Thyroid gland (tissue), 4 donors: ENCODE measurements around the gene LRRC38.

Experiments
- POLR2A ChIP-seq, 2 donors: fragments of 450-650 bp; IDR thresholded peaks; one replicate each; pipeline ENCODE4 v1.6.1; 2017; ENCODE audit warnings: antibody characterized with exemption in 2 of 2, mild to moderate bottlenecking in 2 of 2, moderate library complexity in 1 of 2
- TF ChIP-seq, protein P1 (sequence below), 6 experiments: fragments of 200-600 bp in 3 of 6; fragments of 450-650 bp in 3 of 6; sonication (generic) in 3 of 6; IDR thresholded peaks; one replicate each; pipeline ENCODE4 v1.5.1; 2016 to 2019; ENCODE audit warnings: antibody characterized with exemption in 6 of 6, mild to moderate bottlenecking in 2 of 6, inconsistent platforms in 1 of 6, moderate library complexity in 1 of 6

DNA sequence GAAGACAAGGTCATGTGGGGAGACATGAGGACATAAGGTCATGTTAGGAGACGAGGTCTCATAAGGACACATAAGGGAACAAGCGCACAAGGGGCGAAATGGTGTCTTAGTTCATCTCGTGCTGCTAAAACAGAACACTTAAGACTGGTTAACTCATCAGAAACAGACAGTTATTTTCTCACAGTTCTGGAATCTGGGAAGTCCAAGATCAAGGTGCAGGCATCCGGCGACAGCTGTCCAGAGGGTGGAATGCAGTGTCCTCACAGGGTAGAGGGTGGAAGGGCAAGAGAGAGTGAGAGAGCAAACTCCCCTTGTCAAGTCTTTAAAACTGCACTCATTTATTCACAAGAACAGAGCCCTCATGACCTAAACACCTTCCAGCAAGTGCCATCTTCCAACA is 35.2 kb upstream of the LRRC38 start:
- TF ChIP-seq, protein P1, sequence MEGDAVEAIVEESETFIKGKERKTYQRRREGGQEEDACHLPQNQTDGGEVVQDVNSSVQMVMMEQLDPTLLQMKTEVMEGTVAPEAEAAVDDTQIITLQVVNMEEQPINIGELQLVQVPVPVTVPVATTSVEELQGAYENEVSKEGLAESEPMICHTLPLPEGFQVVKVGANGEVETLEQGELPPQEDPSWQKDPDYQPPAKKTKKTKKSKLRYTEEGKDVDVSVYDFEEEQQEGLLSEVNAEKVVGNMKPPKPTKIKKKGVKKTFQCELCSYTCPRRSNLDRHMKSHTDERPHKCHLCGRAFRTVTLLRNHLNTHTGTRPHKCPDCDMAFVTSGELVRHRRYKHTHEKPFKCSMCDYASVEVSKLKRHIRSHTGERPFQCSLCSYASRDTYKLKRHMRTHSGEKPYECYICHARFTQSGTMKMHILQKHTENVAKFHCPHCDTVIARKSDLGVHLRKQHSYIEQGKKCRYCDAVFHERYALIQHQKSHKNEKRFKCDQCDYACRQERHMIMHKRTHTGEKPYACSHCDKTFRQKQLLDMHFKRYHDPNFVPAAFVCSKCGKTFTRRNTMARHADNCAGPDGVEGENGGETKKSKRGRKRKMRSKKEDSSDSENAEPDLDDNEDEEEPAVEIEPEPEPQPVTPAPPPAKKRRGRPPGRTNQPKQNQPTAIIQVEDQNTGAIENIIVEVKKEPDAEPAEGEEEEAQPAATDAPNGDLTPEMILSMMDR (IDR thresholded peaks at IDR 0.05) = no peak
- no peak for TF ChIP-seq POLR2A (IDR thresholded peaks at IDR 0.05)
